Measurements from ENCODE around the gene SPATA24.
"Not testable (repeated sequence)": the region's sequence is repeated elsewhere in the genome, so short reads cannot be mapped to it uniquely, and the experiment has no call there.

DNA sequence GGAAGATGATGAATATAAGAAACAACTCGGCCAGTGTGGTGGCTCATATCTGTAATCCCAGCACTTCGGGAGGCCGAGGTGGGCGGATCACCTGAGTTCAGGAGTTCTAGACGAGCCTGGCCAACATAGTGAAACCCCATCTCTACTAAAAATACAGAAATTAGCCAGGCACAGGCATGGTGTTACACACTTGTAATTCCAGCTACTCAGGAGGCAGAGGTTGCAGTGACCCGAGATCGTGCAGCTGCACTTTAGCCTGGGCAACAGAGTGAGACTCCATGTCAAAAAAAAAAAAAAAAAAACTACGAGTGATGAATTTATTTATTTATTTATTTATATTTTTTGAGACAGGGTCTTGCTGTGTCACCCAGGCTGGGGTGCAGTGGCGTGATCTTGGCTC lies 56.0 kb downstream of the SPATA24 start:
- TF ChIP-seq CTCF (conservative IDR thresholded peaks at IDR 0.05 in 1 of 2, IDR thresholded peaks at IDR 0.05 in 1 of 2; ENCODE audit: low read depth in 1 of 2, low read length in 2 of 2); EZH2 (IDR thresholded peaks at IDR 0.05; ENCODE audit: low read length, missing control alignments): not testable (repeated sequence)

Data from fibroblast of lung (primary cell).